PC-3 (cell line): ENCODE measurements around the gene CSF2RB.

Experiments
- EZH2phosphoT487 ChIP-seq: fragments of 300-600 bp; sonication (generic); IDR thresholded peaks from 2 replicates; pipeline ENCODE4 v1.6.1; 2018; ENCODE audit warnings: mild to moderate bottlenecking, antibody characterized with exemption, low read length, borderline replicate concordance
- TF ChIP-seq, protein P1 (sequence below): fragments of 300-600 bp; sonication (generic); conservative IDR thresholded peaks from 2 replicates; pipeline ENCODE4 v1.5.1; 2017; ENCODE audit warnings: antibody characterized with exemption, low read depth, mild to moderate bottlenecking, low read length

DNA sequence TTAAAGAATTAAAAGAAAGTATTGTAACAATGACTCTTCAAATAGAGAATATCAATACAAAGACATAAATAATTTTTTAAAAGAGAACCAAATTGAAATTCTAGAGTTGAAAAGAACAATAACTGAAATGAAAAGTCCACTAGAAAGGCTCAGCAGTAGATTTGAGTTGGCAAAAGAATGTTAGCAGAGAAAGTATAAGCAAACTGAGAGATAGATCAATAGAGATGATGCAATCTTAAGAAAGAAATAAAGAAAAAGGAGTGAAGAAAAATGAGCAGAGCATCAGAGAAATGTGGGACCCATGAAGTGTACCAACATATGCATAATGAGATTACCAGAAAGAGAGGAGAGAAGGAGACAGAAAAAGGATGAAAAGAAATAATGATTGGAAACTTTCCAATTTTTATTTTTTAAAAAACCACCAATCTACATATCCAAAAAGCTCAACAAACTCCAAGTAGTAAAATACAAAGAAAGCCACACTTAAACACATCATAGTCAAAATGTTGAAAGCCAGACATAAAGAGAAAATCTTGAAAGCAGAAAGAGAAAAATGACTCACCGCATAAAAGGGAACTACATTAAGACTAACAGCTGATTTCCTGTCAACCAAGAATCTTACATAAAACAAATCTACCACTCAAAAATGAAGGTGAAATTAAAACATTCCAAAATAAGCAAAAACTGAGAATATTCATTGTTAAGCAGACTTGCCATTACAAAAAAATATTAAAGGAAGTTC, 31.8 kb upstream of the CSF2RB start:
- no peak for TF ChIP-seq EZH2phosphoT487
- TF ChIP-seq, protein P1, sequence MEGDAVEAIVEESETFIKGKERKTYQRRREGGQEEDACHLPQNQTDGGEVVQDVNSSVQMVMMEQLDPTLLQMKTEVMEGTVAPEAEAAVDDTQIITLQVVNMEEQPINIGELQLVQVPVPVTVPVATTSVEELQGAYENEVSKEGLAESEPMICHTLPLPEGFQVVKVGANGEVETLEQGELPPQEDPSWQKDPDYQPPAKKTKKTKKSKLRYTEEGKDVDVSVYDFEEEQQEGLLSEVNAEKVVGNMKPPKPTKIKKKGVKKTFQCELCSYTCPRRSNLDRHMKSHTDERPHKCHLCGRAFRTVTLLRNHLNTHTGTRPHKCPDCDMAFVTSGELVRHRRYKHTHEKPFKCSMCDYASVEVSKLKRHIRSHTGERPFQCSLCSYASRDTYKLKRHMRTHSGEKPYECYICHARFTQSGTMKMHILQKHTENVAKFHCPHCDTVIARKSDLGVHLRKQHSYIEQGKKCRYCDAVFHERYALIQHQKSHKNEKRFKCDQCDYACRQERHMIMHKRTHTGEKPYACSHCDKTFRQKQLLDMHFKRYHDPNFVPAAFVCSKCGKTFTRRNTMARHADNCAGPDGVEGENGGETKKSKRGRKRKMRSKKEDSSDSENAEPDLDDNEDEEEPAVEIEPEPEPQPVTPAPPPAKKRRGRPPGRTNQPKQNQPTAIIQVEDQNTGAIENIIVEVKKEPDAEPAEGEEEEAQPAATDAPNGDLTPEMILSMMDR: no peak
